GM12878 (cell line): ENCODE results near the gene RTP1. TPM values are rescaled to one million over a fixed set of nuclear protein-coding genes. Genes with fewer than 3 reads are reported as not detected.
"Not testable (repeated sequence)": the region's sequence is repeated elsewhere in the genome, so short reads cannot be mapped to it uniquely, and the experiment has no call there.

ENCODE experiments used
- ATAC-seq: fragments of 200-7000 bp; cut with Tn5 transposase; 3 replicates; pipeline ENCODE4 v1.9.1; 2020; ENCODE audit warnings: mild to moderate bottlenecking, moderate library complexity
- BruUV-seq: library from RNA; stranded (reverse); fragments of 400-500 nt; replicated peaks from 2 replicates; lab custom pipeline; 2021; lab: Mats Ljungman, UMichigan
- CTCF ChIA-PET: fragments of 300-600 bp; sonication (Branson Sonifier 250); formaldehyde crosslinking; extraction: SDS; loops from one replicate; lab custom pipeline; 2021; ENCODE audit warnings: inconsistent platforms; lab: Yijun Ruan, JAX
- POLR2A ChIA-PET: fragments of 350-600 bp; formaldehyde crosslinking; extraction: SDS; loops from one replicate; lab custom pipeline; 2021; ENCODE audit warnings: inconsistent platforms; lab: Charles Lee
- RAD21 ChIA-PET: fragments of 300-600 bp; sonication (Branson Sonifier 250); formaldehyde crosslinking; loops from one replicate; lab custom pipeline; 2023; ENCODE audit warnings: antibody characterized with exemption; ENCODE audit not compliant: unreplicated experiment; lab: Charles Lee
- SMC1A ChIA-PET: fragments of 300-600 bp; sonication (Branson Sonifier 250); formaldehyde crosslinking; loops from one replicate; lab custom pipeline; 2023; ENCODE audit not compliant: unreplicated experiment, uncharacterized antibody; lab: Charles Lee
- DNase-seq: peaks from one replicate; pipeline ENCODE4 v3.0.0-alpha.2; 2011; ENCODE audit warnings: low read depth, low spot score
- FAIRE-seq: peaks from 3 replicates; lab custom pipeline; 2011; peaks lifted over from hg19 to GRCh38; lab: Jason Lieb, UNC
- H2AFZ ChIP-seq: 2 replicates; pipeline ENCODE4 v1.6.0; 2011; ENCODE audit warnings: low read depth, low read length, control low read depth; ENCODE audit not compliant: control insufficient read depth
- H3K27ac ChIP-seq: 2 replicates; pipeline ENCODE4 v1.5.1; 2011; ENCODE audit warnings: control low read depth; ENCODE audit not compliant: control insufficient read depth, insufficient read depth
- H3K27me3 ChIP-seq, 2 experiments: replicated peaks in 1 of 2; 2 replicates each; pipeline versions ENCODE4 v1.6.0 to v1.6.1; 2011; ENCODE audit warnings: low read length in 1 of 2; ENCODE audit not compliant: control insufficient read depth in 2 of 2, insufficient read depth in 2 of 2
- H3K36me3 ChIP-seq, 2 experiments: 2 replicates each; pipeline ENCODE4 v1.5.1; 2011; ENCODE audit warnings: low read length in 1 of 2; ENCODE audit not compliant: control insufficient read depth in 2 of 2, insufficient read depth in 2 of 2
- H3K4me1 ChIP-seq: 2 replicates; pipeline ENCODE4 v1.6.1; 2011; ENCODE audit warnings: mild to moderate bottlenecking, low read length, moderate library complexity, mixed read lengths; ENCODE audit not compliant: control insufficient read depth, insufficient read depth
- H3K4me2 ChIP-seq: 2 replicates; pipeline ENCODE4 v1.6.0; 2011; ENCODE audit warnings: control low read depth; ENCODE audit not compliant: control insufficient read depth, insufficient read depth
- H3K4me3 ChIP-seq: fragments of 200-600 bp; sonication (generic); 2 replicates; pipeline ENCODE4 v1.5.1; 2016
- H3K79me2 ChIP-seq: 2 replicates; pipeline ENCODE4 v1.6.0; 2011; ENCODE audit warnings: low read length; ENCODE audit not compliant: control insufficient read depth, insufficient read depth
- H3K9ac ChIP-seq: 2 replicates; pipeline ENCODE4 v1.8.0; 2011; ENCODE audit warnings: low read length, control low read depth, mixed read lengths; ENCODE audit not compliant: control insufficient read depth, insufficient read depth
- H3K9me3 ChIP-seq: replicated peaks from 3 replicates; pipeline ENCODE4 v1.5.1; 2011; ENCODE audit warnings: mild to moderate bottlenecking, low read length; ENCODE audit not compliant: control insufficient read depth, insufficient read depth
- H4K20me1 ChIP-seq: 2 replicates; pipeline ENCODE4 v1.6.0; 2011; ENCODE audit not compliant: control insufficient read depth, insufficient read depth
- BACH1 ChIP-seq: fragments of 450-650 bp; IDR thresholded peaks from 2 replicates; pipeline ENCODE4 v1.6.1; 2017; ENCODE audit warnings: mild to moderate bottlenecking, borderline replicate concordance
- CTCF ChIP-seq, 3 experiments: IDR thresholded peaks in 2 of 3; conservative IDR thresholded peaks in 1 of 3; 2 replicates each; pipeline ENCODE4 v1.5.1; 2011; ENCODE audit warnings: low read depth in 3 of 3, low read length in 3 of 3, mild to moderate bottlenecking in 3 of 3, control low read depth in 2 of 3, moderate library complexity in 2 of 3, inconsistent platforms in 1 of 3, mixed read lengths in 1 of 3; ENCODE audit not compliant: control insufficient read depth in 2 of 3, insufficient read depth in 1 of 3; ENCODE audit errors: extremely low read depth in 1 of 3
- MAX ChIP-seq: IDR thresholded peaks from 2 replicates; pipeline ENCODE4 v1.6.1; 2012; ENCODE audit warnings: low read depth, low read length, improper control_type of control experiment
- WRNIP1 ChIP-seq: IDR thresholded peaks from 2 replicates; pipeline ENCODE4 v1.6.1; 2011; ENCODE audit warnings: low read depth, low read length, improper control_type of control experiment, borderline replicate concordance
- WGBS: methylation state at CpG from one replicate; pipeline ENCODE4 v1.1.6; 2016; ENCODE audit warnings: low lambda C conversion rate; ENCODE audit not compliant: insufficient replicate concordance, insufficient coverage; ENCODE audit errors: missing lambda C conversion rate; 5-methylcytosine and 5-hydroxymethylcytosine counted together
- in situ Hi-C: fragments of 300-500 bp; cut with MboI; formaldehyde crosslinking; loops from 9 replicates; pipeline ENCODE4 v1.14.3; 2018; ENCODE audit warnings: mixed read lengths
- intact Hi-C: fragments of 100-400 bp; cut with micrococcal nuclease; formaldehyde crosslinking; loops from one replicate; pipeline ENCODE4 v1.14.2; 2022; ENCODE audit not compliant: unreplicated experiment
- polyA plus RNA-seq, 11 experiments: library from polyadenylated mRNA; depleted of rRNA in 4 of 11; unstranded in 6 of 11; stranded (reverse) in 5 of 11; fragments of >200 nt; fragmentation: Nextera tagmentation in 4 of 11; fragmentation: Illumina TruSeq in 1 of 11; extraction: Ambion mirVana in 4 of 11; extraction: Trizol in 1 of 11; gene quantifications; 1 replicate in 1 of 11; 2 replicates in 10 of 11; pipeline versions ENCODE4 v1.2.1 to v1.2.3, GENCODE V29; 2011 to 2016; ENCODE audit warnings: inconsistent platforms in 2 of 11, missing spikeins in 2 of 11, low read depth in 1 of 11
- total RNA-seq, 4 experiments: library from RNA; depleted of rRNA in 3 of 4; stranded (reverse); fragments of >200 nt in 3 of 4; fragmentation: Illumina TruSeq in 1 of 4; extraction: Trizol in 1 of 4; gene quantifications; 2 replicates each; pipeline versions ENCODE4 v1.2.1 to v1.2.3, GENCODE V29; 2013 to 2021

The RTP1 gene
- total and polyA plus RNA-seq, 10 of the 15 experiments (the other 5 are each of a cell fraction or from before 2014, with no cell fraction given) = not detected

GRCh38 chr3:187238239-187238638, 41.0 kb downstream of the RTP1 start (continued):
- TF ChIP-seq CTCF (IDR thresholded peaks at IDR 0.05 in 2 of 3, conservative IDR thresholded peaks at IDR 0.05 in 1 of 3; ENCODE audit: control insufficient read depth in 2 of 3, extremely low read depth in 1 of 3, insufficient read depth in 1 of 3, low read depth in 3 of 3, low read length in 3 of 3) = no peak
- TF ChIP-seq MAX = no peak
- no peak for TF ChIP-seq BACH1
- no peak for TF ChIP-seq WRNIP1
- TF ChIP-seq, all 136 proteins: peak for 0

GRCh38 chr3:187238835-187239234, 41.5 kb downstream of the RTP1 start:
- BruUV-seq, H3K9me3 ChIP-seq, H3K27me3 ChIP-seq, H3K9ac ChIP-seq, ATAC-seq, H3K4me1 ChIP-seq, DNase-seq, H2AFZ ChIP-seq, in situ Hi-C loops, RAD21 ChIA-PET, POLR2A ChIA-PET, H3K36me3 ChIP-seq, H3K4me3 ChIP-seq, FAIRE-seq, H3K4me2 ChIP-seq, H3K27ac ChIP-seq, H3K79me2 ChIP-seq, H4K20me1 ChIP-seq, intact Hi-C loops: not testable (repeated sequence)
- whole genome bisulfite sequencing = 60% methylated on average over 2 of the region's 4 CpGs
- ChIA-PET SMC1A (interaction anchor here (0.7 kb wide), 1 partner anchor 440 kb away, joined by 3 read pairs; no protein-coding TSS in a partner anchor), CTCF (interaction anchor here (0.6 kb wide), 1 partner anchor 146 kb away, joined by 3 read pairs; no protein-coding TSS in a partner anchor)
